ENCODE measurements around the gene MCTP1.

DNA sequence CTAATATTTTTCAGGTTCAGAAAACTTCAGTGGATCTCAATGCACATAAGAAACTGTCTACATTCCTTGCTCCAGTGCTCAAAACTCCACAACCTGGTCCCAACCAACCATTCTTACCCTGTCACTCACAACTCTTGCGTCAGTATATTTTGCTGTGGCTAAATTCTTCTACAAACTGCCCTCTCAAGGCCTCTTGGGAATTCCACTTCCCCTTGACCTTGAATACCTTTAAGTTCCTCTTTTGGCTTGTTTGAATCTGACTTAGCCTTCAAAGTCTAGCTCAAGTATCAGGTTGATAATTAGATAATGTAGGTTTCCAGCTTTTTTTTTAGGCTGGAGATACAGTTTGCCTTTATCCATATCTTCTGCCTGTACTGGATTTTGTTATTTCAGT is 538.2 kb downstream of the MCTP1 start:
- TF ChIP-seq, protein P1, sequence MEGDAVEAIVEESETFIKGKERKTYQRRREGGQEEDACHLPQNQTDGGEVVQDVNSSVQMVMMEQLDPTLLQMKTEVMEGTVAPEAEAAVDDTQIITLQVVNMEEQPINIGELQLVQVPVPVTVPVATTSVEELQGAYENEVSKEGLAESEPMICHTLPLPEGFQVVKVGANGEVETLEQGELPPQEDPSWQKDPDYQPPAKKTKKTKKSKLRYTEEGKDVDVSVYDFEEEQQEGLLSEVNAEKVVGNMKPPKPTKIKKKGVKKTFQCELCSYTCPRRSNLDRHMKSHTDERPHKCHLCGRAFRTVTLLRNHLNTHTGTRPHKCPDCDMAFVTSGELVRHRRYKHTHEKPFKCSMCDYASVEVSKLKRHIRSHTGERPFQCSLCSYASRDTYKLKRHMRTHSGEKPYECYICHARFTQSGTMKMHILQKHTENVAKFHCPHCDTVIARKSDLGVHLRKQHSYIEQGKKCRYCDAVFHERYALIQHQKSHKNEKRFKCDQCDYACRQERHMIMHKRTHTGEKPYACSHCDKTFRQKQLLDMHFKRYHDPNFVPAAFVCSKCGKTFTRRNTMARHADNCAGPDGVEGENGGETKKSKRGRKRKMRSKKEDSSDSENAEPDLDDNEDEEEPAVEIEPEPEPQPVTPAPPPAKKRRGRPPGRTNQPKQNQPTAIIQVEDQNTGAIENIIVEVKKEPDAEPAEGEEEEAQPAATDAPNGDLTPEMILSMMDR (IDR thresholded peaks at IDR 0.05; ENCODE audit: insufficient read depth, low read length) = no peak
- TF ChIP-seq, protein P2, sequence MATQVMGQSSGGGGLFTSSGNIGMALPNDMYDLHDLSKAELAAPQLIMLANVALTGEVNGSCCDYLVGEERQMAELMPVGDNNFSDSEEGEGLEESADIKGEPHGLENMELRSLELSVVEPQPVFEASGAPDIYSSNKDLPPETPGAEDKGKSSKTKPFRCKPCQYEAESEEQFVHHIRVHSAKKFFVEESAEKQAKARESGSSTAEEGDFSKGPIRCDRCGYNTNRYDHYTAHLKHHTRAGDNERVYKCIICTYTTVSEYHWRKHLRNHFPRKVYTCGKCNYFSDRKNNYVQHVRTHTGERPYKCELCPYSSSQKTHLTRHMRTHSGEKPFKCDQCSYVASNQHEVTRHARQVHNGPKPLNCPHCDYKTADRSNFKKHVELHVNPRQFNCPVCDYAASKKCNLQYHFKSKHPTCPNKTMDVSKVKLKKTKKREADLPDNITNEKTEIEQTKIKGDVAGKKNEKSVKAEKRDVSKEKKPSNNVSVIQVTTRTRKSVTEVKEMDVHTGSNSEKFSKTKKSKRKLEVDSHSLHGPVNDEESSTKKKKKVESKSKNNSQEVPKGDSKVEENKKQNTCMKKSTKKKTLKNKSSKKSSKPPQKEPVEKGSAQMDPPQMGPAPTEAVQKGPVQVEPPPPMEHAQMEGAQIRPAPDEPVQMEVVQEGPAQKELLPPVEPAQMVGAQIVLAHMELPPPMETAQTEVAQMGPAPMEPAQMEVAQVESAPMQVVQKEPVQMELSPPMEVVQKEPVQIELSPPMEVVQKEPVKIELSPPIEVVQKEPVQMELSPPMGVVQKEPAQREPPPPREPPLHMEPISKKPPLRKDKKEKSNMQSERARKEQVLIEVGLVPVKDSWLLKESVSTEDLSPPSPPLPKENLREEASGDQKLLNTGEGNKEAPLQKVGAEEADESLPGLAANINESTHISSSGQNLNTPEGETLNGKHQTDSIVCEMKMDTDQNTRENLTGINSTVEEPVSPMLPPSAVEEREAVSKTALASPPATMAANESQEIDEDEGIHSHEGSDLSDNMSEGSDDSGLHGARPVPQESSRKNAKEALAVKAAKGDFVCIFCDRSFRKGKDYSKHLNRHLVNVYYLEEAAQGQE (IDR thresholded peaks at IDR 0.05; ENCODE audit: insufficient replicate concordance, low read depth) = no peak
